Eye (tissue), 1 donor: Measurements from ENCODE around the gene KMT2A.
"Not testable (repeated sequence)": the region's sequence is repeated elsewhere in the genome, so short reads cannot be mapped to it uniquely, and the experiment has no call there.

Source experiments
- DNase-seq: peaks from one replicate; pipeline ENCODE4 v3.0.0-alpha.2; 2015

KMT2A gene

GRCh38 chr11:118435893-118436624, at the start of gene KMT2A:
Gene KMT2A, plus strand, starts transcription at chr11:118436492. Its CDS starts 21 bp downstream, at chr11:118436513.
- DNase-seq = peak; percentile 99

GRCh38 chr11:118396097-118396501, 40.2 kb upstream of the KMT2A start:
- no peak for DNase-seq

- DNase-seq = no peak
Observed at GRCh38 chr11:118397448-118397847, 38.8 kb upstream of the KMT2A start.

GRCh38 chr11:118398791-118399559, 37.3 kb upstream of the KMT2A start:
- DNase-seq = no peak

GRCh38 chr11:118401151-118401879, 35.0 kb upstream of the KMT2A start, which contains the start of gene ATP5MG:
Gene ATP5MG, plus strand, starts transcription at chr11:118401606. Its CDS starts 60 bp downstream, at chr11:118401666.
- peak; percentile 99 for DNase-seq

GRCh38 chr11:118401880-118402590, 34.3 kb upstream of the KMT2A start:
- no peak for DNase-seq

GRCh38 chr11:118402594-118402993, 33.7 kb upstream of the KMT2A start:
- not testable (repeated sequence) for DNase-seq

- peak; percentile 30 for DNase-seq
Observed at GRCh38 chr11:118406599-118407166, 29.6 kb upstream of the KMT2A start.

GRCh38 chr11:118410055-118410745, 26.1 kb upstream of the KMT2A start:
- DNase-seq = no peak

- DNase-seq = no peak
Observed at GRCh38 chr11:118411530-118411929, 24.8 kb upstream of the KMT2A start.

GRCh38 chr11:118412921-118413320, 23.4 kb upstream of the KMT2A start:
- DNase-seq = no peak

- no peak for DNase-seq
Observed at GRCh38 chr11:118415062-118415738, 21.1 kb upstream of the KMT2A start.

GRCh38 chr11:118415739-118416068, 20.6 kb upstream of the KMT2A start:
- no peak for DNase-seq

- DNase-seq = not testable (repeated sequence)
Observed at GRCh38 chr11:118416900-118417299, 19.4 kb upstream of the KMT2A start.

- DNase-seq = no peak
Observed at GRCh38 chr11:118417801-118418200, 18.5 kb upstream of the KMT2A start.

GRCh38 chr11:118418766-118419165, 17.5 kb upstream of the KMT2A start:
- no peak for DNase-seq

- DNase-seq = no peak
Observed at GRCh38 chr11:118427707-118428106, 8.6 kb upstream of the KMT2A start.

GRCh38 chr11:118430956-118431355, 5.3 kb upstream of the KMT2A start:
- DNase-seq = no peak

GRCh38 chr11:118434123-118434552, 2.2 kb upstream of the KMT2A start:
- no peak for DNase-seq

- DNase-seq = no peak
Observed at GRCh38 chr11:118434553-118435289, 1.6 kb upstream of the KMT2A start.
